ENCODE measurements around the gene NDUFC2.

GRCh38 chr11:78025378-78025777, 54.3 kb downstream of the NDUFC2 start:
- no peak for TF ChIP-seq POLR2AphosphoS5 (IDR thresholded peaks at IDR 0.05)
- no peak for TF ChIP-seq CTCF (IDR thresholded peaks at IDR 0.05)
- no peak for TF ChIP-seq POLR2A (IDR thresholded peaks at IDR 0.05)
- TF ChIP-seq EP300 (IDR thresholded peaks at IDR 0.05): no peak

Measured in sigmoid colon (tissue), 4 donors.